HG03159 (cell line): ENCODE results near the gene RRAS2.
"Not testable (repeated sequence)": the region's sequence is repeated elsewhere in the genome, so short reads cannot be mapped to it uniquely, and the experiment has no call there.

Experiments
- ATAC-seq: cut with Tn5 transposase; IDR thresholded peaks from one replicate; pipeline ENCODE4 v1.9.1; 2021; ENCODE audit warnings: mild to moderate bottlenecking, moderate library complexity; ENCODE audit not compliant: unreplicated experiment

Gene RRAS2

GRCh38 chr11:14372011-14372410 is 13.0 kb upstream of the RRAS2 start:
- ATAC-seq, result no peak

GRCh38 chr11:14371249-14371648 is 12.3 kb upstream of the RRAS2 start:
- ATAC-seq, result no peak

GRCh38 chr11:14370496-14370895 is 11.5 kb upstream of the RRAS2 start:
- no peak for ATAC-seq

- ATAC-seq, result no peak
Observed at GRCh38 chr11:14369598-14369997, 10.6 kb upstream of the RRAS2 start.

GRCh38 chr11:14366936-14367335 is 8.0 kb upstream of the RRAS2 start:
- ATAC-seq, result no peak

GRCh38 chr11:14364322-14364721 is 5.3 kb upstream of the RRAS2 start:
- ATAC-seq, result no peak

GRCh38 chr11:14362611-14363010 is 3.6 kb upstream of the RRAS2 start:
- ATAC-seq, result no peak

- no peak for ATAC-seq
Observed at GRCh38 chr11:14361951-14362350, 3.0 kb upstream of the RRAS2 start.

- ATAC-seq, result no peak
Observed at GRCh38 chr11:14360976-14361375, 2.0 kb upstream of the RRAS2 start.

- ATAC-seq, result peak; percentile 1
Observed at GRCh38 chr11:14359501-14360031, 583 bp upstream of the RRAS2 start.

GRCh38 chr11:14357881-14358728 is 878 bp downstream of the RRAS2 start:
- peak; percentile 38 for ATAC-seq

GRCh38 chr11:14356342-14356741 is 2.6 kb downstream of the RRAS2 start:
- ATAC-seq, result no peak

- not testable (repeated sequence) for ATAC-seq
Observed at GRCh38 chr11:14354604-14355003, 4.4 kb downstream of the RRAS2 start.

GRCh38 chr11:14350716-14351238 is 8.2 kb downstream of the RRAS2 start:
- no peak for ATAC-seq

- no peak for ATAC-seq
Observed at GRCh38 chr11:14350215-14350614, 8.8 kb downstream of the RRAS2 start.

GRCh38 chr11:14347991-14348390 is 11.0 kb downstream of the RRAS2 start:
- ATAC-seq, result no peak

GRCh38 chr11:14347494-14347893 is 11.5 kb downstream of the RRAS2 start:
- no peak for ATAC-seq

- no peak for ATAC-seq
Observed at GRCh38 chr11:14346303-14346955, 12.6 kb downstream of the RRAS2 start.

- ATAC-seq, result no peak
Observed at GRCh38 chr11:14345668-14346067, 13.3 kb downstream of the RRAS2 start.

GRCh38 chr11:14345016-14345415 is 14.0 kb downstream of the RRAS2 start:
- ATAC-seq, result not testable (repeated sequence)

- ATAC-seq, result peak; percentile 69
Observed at GRCh38 chr11:14342906-14343305, 16.1 kb downstream of the RRAS2 start.

GRCh38 chr11:14341968-14342367 is 17.0 kb downstream of the RRAS2 start:
- no peak for ATAC-seq
